Chondrocyte (in vitro differentiated cells): ENCODE data around the gene CDK14. TPM values are rescaled to one million over a fixed set of nuclear protein-coding genes. Genes with fewer than 3 reads are reported as not detected.
A peak's percentile ranks its signal among the peaks of the same experiment; 100 is the strongest.

Experiments
- DNase-seq: peaks from one replicate; pipeline ENCODE4 v3.0.0; 2021; ENCODE audit warnings: mixed read lengths, low spot score
- H3K27ac Mint-ChIP-seq: one replicate; pipeline ENCODE4 v1.8.0; 2021; ENCODE audit warnings: mild to moderate bottlenecking, moderate library complexity, mixed read lengths; ENCODE audit not compliant: unreplicated experiment
- H3K27me3 Mint-ChIP-seq: 2 replicates; pipeline ENCODE4 v1.8.0; 2021; ENCODE audit warnings: low read depth, mixed read lengths
- H3K36me3 Mint-ChIP-seq: 2 replicates; pipeline ENCODE4 v1.8.0; 2021; ENCODE audit warnings: low read depth, mixed read lengths
- H3K4me1 Mint-ChIP-seq: 2 replicates; pipeline ENCODE4 v1.8.0; 2021; ENCODE audit warnings: low read depth, mild to moderate bottlenecking, mixed read lengths
- H3K4me3 Mint-ChIP-seq: one replicate; pipeline ENCODE4 v1.8.0; 2021; ENCODE audit warnings: mild to moderate bottlenecking, moderate library complexity, mixed read lengths; ENCODE audit not compliant: unreplicated experiment
- H3K9me3 Mint-ChIP-seq: 2 replicates; pipeline ENCODE4 v1.8.0; 2021; ENCODE audit warnings: low read depth, mixed read lengths
- total RNA-seq: library from RNA; stranded (reverse); gene quantifications from 3 replicates; pipeline ENCODE4 v1.2.1, GENCODE V29; 2021
- TF ChIP-seq, protein P1 (sequence below): fragments of 200-600 bp; sonication (generic); IDR thresholded peaks from 2 replicates; pipeline ENCODE4 v1.5.0; 2021; ENCODE audit warnings: antibody characterized with exemption, mild to moderate bottlenecking, moderate library complexity

The CDK14 gene
- total RNA-seq, 1 donor from 2014 or later = 61.4 TPM

DNA sequence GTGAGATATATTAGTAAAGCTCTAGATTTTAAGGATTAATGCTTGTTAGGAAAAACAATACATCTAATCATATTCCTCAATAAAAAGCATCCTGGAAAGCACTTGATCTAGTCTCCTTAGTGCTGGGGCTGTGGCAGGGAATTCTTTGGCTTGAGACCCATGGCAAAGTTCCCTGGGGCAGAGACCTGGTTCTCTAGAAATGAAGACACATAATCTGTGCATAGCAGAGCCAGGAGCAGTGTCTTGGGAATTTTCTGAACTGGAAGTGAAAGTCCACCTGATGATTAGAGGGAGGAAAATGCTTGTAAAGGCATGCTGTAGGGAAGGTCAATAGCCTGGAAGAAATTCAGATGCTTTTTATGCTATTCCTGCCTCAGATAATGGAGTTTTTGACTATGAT lies 247.4 kb downstream of the CDK14 start:
- Mint-ChIP-seq H3K36me3 (peaks cover 7% of the 10 kb centered on the region), H3K9me3 (peaks cover 10% of the 10 kb centered on the region), H3K4me3 (no peak overlapping the region), H3K27me3 (no peaks in the 10 kb centered on the region), H3K27ac (no peak overlapping the region), H3K4me1 (peaks cover 49% of the 10 kb centered on the region)
- TF ChIP-seq, protein P1, sequence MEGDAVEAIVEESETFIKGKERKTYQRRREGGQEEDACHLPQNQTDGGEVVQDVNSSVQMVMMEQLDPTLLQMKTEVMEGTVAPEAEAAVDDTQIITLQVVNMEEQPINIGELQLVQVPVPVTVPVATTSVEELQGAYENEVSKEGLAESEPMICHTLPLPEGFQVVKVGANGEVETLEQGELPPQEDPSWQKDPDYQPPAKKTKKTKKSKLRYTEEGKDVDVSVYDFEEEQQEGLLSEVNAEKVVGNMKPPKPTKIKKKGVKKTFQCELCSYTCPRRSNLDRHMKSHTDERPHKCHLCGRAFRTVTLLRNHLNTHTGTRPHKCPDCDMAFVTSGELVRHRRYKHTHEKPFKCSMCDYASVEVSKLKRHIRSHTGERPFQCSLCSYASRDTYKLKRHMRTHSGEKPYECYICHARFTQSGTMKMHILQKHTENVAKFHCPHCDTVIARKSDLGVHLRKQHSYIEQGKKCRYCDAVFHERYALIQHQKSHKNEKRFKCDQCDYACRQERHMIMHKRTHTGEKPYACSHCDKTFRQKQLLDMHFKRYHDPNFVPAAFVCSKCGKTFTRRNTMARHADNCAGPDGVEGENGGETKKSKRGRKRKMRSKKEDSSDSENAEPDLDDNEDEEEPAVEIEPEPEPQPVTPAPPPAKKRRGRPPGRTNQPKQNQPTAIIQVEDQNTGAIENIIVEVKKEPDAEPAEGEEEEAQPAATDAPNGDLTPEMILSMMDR = no peak
- DNase-seq = no peak

DNA sequence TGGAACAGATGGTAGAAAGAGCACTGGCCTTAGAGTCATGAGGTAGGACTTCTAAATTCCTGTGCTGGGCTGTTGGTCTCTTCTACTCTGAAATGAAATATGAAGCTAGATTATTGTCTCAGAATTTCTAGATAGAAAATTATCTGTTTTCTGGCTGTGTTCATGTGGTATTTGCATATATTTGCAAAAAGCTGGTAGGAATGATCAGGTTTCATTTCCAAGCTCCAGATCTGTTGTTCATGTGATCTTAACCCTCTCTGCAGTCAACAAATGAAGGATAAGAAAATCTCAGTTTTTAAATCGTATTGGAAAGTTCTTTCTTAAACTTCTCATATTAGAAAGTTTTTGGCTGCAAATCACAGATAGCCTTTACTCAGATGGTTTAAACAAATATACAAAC lies 248.3 kb downstream of the CDK14 start:
- Mint-ChIP-seq H3K9me3 (peaks cover under 1% of the 10 kb centered on the region), H3K36me3 (peaks cover 1% of the 10 kb centered on the region), H3K27ac (no peak overlapping the region), H3K4me3 (no peak overlapping the region), H3K4me1 (peaks cover 41% of the 10 kb centered on the region), H3K27me3 (no peaks in the 10 kb centered on the region)
- TF ChIP-seq, protein P1 = no peak
- no peak for DNase-seq

DNA sequence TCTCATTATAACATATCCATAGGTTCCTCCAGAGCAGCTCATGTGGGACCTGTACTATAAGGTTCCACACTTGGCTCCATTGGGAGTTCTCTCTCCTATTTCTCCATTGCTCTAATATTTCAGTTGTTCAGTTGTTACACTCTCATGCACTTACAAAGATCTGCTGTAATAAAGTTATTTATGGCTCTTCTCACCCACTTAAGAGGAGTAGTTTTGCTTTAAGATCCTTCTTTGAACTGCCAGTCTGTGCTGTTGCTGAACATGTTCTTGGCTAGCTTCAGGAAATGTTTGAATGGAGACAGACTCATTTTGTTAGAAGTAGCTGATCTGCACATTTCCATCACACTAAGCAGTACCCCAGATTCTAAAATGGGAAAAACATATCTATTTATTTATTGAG lies 250.1 kb downstream of the CDK14 start:
- DNase-seq = no peak
- H3K4me1 Mint-ChIP-seq = peaks cover 29% of the 10 kb centered on the region
- H3K27ac Mint-ChIP-seq = peak overlapping the region; percentile 25
- no peaks in the 10 kb centered on the region for H3K27me3 Mint-ChIP-seq
- H3K4me3 Mint-ChIP-seq = no peak overlapping the region
- TF ChIP-seq, protein P1 = no peak
- H3K36me3 Mint-ChIP-seq = peaks cover 1% of the 10 kb centered on the region
- H3K9me3 Mint-ChIP-seq = no peaks in the 10 kb centered on the region

DNA sequence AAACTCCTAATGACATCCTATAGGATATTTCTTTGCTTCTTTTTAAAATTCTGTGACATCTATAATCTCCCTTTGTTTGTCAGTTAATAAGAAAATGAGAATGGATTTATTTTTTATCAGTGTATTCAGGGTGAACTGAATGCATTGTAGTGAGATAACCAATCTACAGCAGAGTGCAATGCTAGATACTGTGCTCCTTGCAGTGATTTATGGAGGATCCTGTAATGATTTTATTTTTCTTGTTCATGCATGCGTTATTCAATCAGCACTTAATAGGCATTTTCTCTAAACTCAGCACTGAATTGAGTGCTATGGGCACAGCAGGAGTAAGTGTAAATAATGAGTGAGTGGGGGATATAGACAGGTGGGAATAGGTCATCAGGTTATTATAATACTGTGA lies 253.9 kb downstream of the CDK14 start:
- Mint-ChIP-seq H3K36me3 (peaks cover 1% of the 10 kb centered on the region), H3K27ac (no peak overlapping the region), H3K4me1 (peaks cover 6% of the 10 kb centered on the region), H3K4me3 (no peak overlapping the region), H3K27me3 (no peaks in the 10 kb centered on the region), H3K9me3 (no peaks in the 10 kb centered on the region)
- DNase-seq = no peak
- TF ChIP-seq, protein P1 = no peak

DNA sequence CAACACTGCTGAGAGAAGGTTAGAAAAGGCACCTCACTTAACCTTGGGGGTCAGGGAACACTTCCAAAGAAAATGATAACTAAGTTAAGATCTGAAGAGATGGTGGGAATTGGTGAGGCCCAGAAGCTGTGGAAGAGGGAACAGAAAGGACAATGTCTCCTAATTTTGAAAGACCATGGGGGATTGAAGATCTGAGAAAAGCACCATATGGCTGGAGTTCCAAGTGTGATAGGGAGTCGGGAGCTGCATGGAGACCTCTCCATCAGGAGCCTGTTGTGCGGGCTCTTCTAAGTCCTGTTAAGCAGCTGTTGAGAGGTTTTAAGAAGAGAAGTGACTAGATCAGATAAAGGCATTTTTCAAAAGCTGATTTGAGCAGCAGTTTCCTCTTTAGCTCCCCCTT lies 254.3 kb downstream of the CDK14 start:
- DNase-seq = no peak
- no peaks in the 10 kb centered on the region for H3K27me3 Mint-ChIP-seq
- H3K4me1 Mint-ChIP-seq = peaks cover 6% of the 10 kb centered on the region
- TF ChIP-seq, protein P1 = no peak
- no peak overlapping the region for H3K4me3 Mint-ChIP-seq
- H3K27ac Mint-ChIP-seq = no peak overlapping the region
- H3K9me3 Mint-ChIP-seq = no peaks in the 10 kb centered on the region
- H3K36me3 Mint-ChIP-seq = peaks cover 1% of the 10 kb centered on the region
